GM10847 (cell line): ENCODE results near the gene AGT.

Experiments
- POLR2A ChIP-seq: IDR thresholded peaks from 2 replicates; pipeline ENCODE4 v1.6.1; 2011; ENCODE audit not compliant: insufficient read length; ENCODE audit errors: extremely low read depth

The AGT gene

DNA sequence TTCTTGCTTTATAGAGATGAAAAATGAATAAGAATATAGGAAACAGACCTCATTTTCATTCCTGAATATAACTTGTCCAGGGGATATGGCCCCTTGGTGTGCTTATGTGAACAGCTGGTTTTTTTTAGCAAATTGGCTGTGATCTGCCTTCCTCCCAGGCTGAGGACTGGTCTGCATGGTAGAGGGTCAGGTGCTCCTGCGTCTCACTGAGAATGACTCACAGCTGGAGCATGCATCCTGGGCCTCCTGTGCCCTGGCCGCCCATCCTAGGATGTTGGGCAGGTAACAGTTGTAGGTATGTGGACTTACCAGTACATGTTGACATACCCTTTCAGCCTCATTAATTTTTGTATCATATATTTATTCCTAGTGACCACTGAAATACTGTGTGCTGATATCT lies 29.8 kb downstream of the AGT start:
- no peak for TF ChIP-seq POLR2A

DNA sequence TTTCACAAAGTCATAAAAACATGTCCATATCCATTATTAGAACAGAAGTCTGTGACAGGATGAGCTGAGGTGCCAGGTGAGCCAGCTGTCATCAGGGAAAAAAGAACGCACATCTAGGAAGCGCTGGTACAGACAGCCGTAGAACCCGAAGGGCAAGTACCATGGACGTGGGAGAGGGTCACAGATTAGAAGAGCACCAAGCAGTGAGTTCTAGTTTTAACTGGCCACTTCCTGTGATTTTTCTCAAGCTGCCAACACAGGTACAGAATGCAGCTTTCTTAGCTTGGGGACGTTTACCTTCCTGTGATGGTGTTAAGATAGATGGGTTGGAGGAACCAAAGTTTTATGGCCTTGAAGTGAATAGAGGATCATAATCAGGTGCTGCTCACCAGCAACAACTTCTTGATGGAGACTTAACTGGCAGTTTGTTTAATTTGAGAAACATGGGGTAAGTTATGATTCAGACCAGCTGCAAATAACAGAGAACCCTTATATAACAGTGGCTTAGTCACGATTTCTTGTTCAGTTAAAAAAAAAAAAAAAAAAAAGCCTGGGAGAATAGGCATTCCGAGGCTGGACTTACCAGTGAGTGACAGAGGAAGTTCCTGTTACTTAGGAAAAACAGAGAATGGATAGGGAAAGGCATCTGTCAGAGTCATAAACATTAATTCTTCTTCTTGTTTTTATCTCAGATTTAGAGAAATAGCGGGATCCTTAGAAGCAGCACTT lies 30.9 kb downstream of the AGT start:
- no peak for TF ChIP-seq POLR2A

DNA sequence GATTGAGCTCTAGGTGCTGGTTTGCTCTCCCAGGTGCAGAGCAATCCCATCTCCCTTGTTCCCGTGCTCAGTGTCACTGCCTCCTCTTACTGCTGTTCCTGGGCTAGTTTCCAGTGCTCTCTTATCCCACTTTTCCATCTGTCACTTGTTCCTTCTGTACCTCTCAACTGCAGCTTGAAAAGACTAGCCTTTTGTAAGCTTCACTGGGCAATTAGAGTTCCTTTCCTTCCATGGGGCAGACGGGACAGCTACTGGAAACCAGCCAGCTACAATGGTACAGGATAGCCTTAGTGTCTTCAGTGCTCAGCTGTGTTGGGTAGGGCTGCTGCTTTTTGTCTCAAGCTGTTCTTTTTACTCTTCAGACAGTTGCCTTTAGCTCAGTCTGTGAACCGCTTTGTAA lies 31.6 kb downstream of the AGT start:
- no peak for TF ChIP-seq POLR2A

DNA sequence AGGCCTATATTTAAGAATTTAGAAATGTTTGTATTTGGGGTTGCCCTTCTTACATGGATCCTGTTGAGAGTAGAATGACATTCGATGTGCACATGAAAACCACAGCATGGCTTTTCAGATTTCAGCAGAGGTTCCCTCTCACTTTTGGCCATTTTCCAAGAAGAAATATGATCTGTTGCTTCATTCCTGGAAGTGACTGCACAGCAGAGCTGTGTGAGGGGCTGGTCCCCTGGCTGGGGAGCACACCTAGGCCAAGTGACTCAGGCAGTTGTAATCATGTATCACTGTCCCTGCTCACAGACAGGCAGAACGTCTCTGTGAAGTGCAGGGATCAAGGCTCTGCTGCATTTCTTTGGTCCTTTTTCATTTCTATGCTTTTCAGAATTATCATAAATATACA lies 32.3 kb downstream of the AGT start:
- no peak for TF ChIP-seq POLR2A

DNA sequence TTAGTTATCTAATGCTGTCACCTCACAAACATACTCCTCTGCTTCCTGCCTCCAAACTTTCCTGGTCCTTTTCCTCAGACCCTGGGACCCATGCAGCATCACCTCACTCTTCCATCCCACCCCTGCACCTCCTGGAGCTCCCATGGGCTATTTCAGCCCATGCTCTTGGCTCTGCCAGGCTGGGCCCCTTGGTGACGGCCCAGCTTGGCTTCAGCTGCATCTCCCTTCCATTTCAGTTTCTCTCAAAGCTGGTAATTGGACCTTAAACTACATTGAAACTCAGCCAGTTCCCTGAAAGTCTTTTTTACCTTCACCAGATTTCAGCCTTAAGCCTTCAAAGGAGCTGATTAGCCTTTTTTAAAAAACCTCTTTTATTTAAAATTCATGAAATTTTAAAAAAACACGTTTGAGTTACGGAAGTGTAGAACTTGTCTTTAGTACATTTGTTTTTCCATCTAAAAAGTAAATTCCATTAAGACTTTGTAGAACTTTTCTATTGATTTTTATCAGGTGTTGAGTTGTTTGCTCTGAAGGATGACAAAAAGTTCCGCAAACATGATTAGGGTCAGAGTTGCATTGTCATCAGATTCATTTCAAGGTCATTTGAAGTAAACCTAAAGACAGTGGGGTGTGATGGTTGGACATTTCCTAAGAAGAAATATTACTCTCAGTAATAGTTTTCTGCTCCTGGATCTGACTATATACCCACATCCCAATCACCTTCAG lies 33.5 kb downstream of the AGT start:
- TF ChIP-seq POLR2A: no peak

DNA sequence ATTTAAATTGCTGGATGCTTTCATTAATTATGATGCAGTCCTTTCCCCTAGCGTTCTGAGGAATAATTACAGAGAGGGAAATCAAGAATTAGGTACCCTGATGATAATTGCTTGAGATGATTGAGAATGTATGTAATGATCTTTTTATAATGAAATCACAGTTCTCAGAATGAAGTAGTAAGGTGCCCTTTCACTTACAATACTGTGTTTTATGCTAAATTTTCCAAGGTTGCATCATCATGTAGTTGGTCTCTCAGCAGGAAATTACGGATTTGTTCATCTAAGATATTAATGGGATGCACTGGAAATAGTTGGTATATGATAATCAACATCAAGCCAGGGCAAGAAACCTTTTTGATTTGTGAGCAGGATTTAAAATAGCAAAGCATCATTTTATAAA lies 34.1 kb downstream of the AGT start:
- TF ChIP-seq POLR2A: no peak

DNA sequence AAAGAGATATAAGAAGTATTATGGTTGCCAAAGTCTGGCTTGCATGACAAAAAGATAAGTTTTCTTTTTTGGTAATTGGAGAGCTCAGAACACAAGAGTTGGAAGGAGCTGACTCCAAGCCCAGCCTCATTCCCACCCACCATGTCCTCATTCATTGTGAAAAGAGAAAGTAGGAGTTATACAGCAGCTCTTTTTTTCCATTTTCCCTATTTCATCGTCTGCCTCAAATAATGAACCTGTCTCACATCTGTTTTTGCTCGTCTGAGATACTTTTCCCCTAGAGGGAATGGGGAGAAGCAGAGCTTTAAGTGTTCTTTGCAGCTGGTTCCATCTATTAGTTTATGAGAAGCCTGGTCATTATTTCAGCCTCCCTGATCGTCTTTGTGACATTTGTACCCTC lies 34.7 kb downstream of the AGT start:
- TF ChIP-seq POLR2A: no peak

DNA sequence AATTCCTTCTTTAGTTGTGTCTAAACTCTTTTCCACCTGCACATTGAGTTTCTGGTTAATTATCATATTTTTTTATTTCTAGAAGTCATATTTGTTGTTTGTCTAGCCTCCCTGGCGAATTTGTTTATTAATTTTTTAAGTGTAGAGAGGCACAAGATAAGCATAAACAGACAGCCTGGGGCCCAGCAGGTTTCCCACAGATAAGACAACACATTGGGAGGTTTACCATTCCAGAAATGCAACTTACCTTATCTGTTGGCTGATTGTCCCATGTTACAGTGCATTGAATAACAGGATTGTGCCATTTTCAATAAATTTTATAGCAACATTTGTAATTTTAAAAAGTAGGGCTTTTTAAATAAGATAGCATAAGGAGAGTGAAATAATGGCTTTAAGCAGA lies 36.7 kb downstream of the AGT start:
- no peak for TF ChIP-seq POLR2A

DNA sequence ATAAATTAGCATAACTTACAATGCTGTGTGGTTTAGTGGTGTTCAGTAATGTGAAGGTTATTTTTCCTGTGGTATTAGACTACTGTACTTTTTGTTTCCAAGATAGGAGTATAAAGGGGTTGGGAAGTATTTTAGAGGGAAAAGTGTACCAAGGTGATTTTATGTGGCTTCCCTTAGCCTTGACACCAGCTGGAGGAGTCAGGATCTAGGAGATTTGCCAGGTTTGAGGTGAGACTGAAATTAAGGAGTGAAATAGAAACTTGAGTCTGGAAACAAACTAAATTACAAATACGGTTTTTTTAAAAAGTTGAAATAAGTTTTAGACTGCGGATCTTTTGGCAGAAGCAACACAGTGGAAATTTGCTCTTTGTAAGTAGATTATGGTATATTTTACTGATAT lies 39.3 kb downstream of the AGT start:
- no peak for TF ChIP-seq POLR2A

DNA sequence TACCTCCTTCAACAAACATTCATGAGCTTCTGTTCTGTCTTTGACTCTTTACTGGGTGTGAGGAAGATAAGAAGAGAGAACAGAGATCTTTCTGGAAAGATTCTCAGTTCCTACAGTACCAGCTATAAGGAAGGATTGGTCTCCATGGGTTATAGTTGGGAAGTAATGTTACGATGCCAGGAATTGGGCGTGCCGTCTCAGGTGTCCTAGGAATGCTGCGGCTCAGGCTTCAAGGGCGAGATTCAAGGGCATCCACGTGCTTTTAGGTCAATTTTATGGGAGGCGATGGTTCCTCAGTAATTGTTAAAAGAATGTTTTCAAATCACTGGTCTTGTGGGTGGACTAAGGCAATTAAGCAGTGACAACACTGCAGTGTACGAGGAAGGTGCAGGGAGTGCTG lies 44.4 kb downstream of the AGT start:
- no peak for TF ChIP-seq POLR2A

DNA sequence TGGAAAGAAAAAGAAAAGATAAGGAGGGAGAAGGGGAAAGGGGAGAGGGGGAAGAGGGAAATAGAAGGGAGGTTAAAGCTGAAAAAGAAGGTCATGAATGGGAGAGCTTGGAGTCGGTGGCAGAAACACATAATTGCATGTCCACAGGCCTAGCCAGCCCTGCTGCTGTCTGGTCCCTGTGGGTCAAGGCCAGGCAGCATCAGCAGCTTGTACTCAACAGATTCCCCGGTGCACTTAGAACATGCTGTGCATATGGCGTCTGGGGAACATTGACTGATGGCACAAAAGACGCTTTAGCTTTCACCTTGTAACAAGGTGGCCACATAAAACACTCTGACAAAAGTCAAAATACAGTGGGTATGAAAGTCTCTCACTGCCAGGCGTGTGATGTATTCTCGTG lies 45.7 kb downstream of the AGT start:
- TF ChIP-seq POLR2A: no peak

DNA sequence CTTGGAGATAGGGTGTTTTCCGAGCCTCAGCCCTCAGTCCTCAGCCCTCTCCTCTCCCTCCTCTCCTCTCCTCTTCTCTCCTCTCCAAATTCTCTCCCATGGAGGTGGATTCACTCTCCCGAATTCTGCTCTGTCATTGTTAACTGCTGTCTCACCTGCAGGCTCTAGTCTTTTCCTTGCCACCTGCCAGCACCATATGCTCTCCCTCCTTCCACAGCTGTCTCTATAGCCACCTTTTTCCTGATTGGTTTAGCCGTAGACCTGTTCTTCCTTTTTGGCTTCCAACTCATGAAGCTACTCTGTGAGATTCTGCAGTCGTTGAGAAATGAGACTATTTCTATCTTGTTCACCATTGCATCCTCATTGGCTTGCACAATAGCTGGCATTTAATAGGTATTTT lies 51.9 kb downstream of the AGT start:
- TF ChIP-seq POLR2A: no peak

DNA sequence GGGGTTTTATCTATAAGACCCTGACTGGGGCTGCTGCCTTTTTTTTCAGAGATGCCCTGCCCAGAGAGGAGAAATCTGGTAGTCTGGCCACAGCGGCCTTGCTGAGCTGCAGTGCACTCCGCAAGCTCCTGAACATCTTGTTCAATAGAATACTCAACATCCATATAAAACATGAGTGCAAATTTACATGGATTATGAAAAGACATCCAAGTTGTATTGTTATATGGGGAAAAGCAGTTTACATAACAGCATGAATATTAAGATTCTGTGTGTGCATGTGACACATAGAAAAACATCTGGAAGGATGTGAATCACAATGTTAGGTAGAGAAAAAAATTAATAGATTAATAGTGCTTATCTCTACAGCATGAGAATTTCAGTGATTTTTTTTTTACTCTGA lies 55.2 kb downstream of the AGT start:
- TF ChIP-seq POLR2A: no peak
